CD14-positive monocyte (primary cell): Measurements from ENCODE around the gene ACY1. TPM values are rescaled to one million over a fixed set of nuclear protein-coding genes. Genes with fewer than 3 reads are reported as not detected.

Experiments
- DNase-seq, 3 donors: peaks; one replicate each; pipeline ENCODE4 v3.0.0-alpha.2; 2011 to 2022
- H2AFZ ChIP-seq: 2 replicates; pipeline ENCODE4 v1.6.0; 2012; ENCODE audit warnings: mild to moderate bottlenecking, low read depth, low read length, inconsistent platforms; ENCODE audit not compliant: insufficient read depth, poor library complexity, severe bottlenecking
- H3K27ac ChIP-seq, 2 donors: 1 replicate in 1 of 2; 2 replicates in 1 of 2; pipeline ENCODE4 v1.5.1; 2012 to 2013; ENCODE audit warnings: low read length in 2 of 2, control low read depth in 1 of 2, inconsistent platforms in 1 of 2, low read depth in 1 of 2, mild to moderate bottlenecking in 1 of 2
- H3K27me3 ChIP-seq, 2 donors: one replicate each; pipeline versions ENCODE4 v1.6.0 to v1.6.1; 2011 to 2013; ENCODE audit warnings: low read length in 2 of 2; ENCODE audit not compliant: control insufficient read depth in 2 of 2, insufficient read depth in 2 of 2
- H3K36me3 ChIP-seq, 2 donors: replicated peaks in 1 of 2; 1 replicate in 1 of 2; 2 replicates in 1 of 2; pipeline versions ENCODE4 v1.5.1 to v1.6.1; 2012 to 2013; ENCODE audit warnings: low read length in 2 of 2, control low read depth in 1 of 2, inconsistent platforms in 1 of 2, mild to moderate bottlenecking in 1 of 2; ENCODE audit not compliant: insufficient read depth in 2 of 2, control insufficient read depth in 1 of 2
- H3K4me1 ChIP-seq, 2 donors: 1 replicate in 1 of 2; 2 replicates in 1 of 2; pipeline versions ENCODE4 v1.5.1 to v1.6.1; 2012 to 2013; ENCODE audit warnings: low read length in 2 of 2, control low read depth in 1 of 2, inconsistent platforms in 1 of 2, mild to moderate bottlenecking in 1 of 2, moderate library complexity in 1 of 2; ENCODE audit not compliant: insufficient read depth in 2 of 2, control insufficient read depth in 1 of 2
- H3K4me2 ChIP-seq: replicated peaks from 2 replicates; pipeline ENCODE3; 2012; ENCODE audit warnings: low read length, moderate library complexity, mild to moderate bottlenecking; ENCODE audit not compliant: poor library complexity, severe bottlenecking; ENCODE audit errors: extremely low read depth
- H3K4me3 ChIP-seq, 3 experiments: fragments of 200-600 bp in 1 of 3; sonication (generic) in 1 of 3; replicated peaks in 1 of 3; 1 replicate in 2 of 3; 2 replicates in 1 of 3; pipeline ENCODE4 v1.5.1; 2011 to 2013; ENCODE audit warnings: low read length in 3 of 3, mild to moderate bottlenecking in 3 of 3, control low read depth in 2 of 3, low read depth in 2 of 3, inconsistent platforms in 1 of 3, moderate library complexity in 1 of 3
- H3K79me2 ChIP-seq: 2 replicates; pipeline ENCODE4 v1.6.0; 2012; ENCODE audit warnings: mild to moderate bottlenecking, control low read depth, inconsistent platforms, low read length, moderate library complexity; ENCODE audit not compliant: insufficient read depth
- H3K9ac ChIP-seq: 2 replicates; pipeline ENCODE4 v1.6.0; 2017; ENCODE audit warnings: low read length, mild to moderate bottlenecking; ENCODE audit not compliant: insufficient read depth, poor library complexity, severe bottlenecking
- H3K9me3 ChIP-seq, 2 donors: replicated peaks in 1 of 2; 1 replicate in 1 of 2; 2 replicates in 1 of 2; pipeline versions ENCODE4 v1.5.1 to v1.6.1; 2012 to 2013; ENCODE audit warnings: low read length in 2 of 2, control low read depth in 1 of 2; ENCODE audit not compliant: control insufficient read depth in 1 of 2, insufficient read depth in 1 of 2
- H4K20me1 ChIP-seq: 2 replicates; pipeline ENCODE4 v1.6.0; 2012; ENCODE audit warnings: mild to moderate bottlenecking, low read length, control low read depth, moderate library complexity; ENCODE audit not compliant: insufficient read depth
- H3K27ac Mint-ChIP-seq, 7 donors: one replicate each; pipeline ENCODE4 v1.8.0; 2020; ENCODE audit warnings: mild to moderate bottlenecking in 7 of 7, mixed read lengths in 7 of 7, moderate library complexity in 6 of 7, inconsistent platforms in 2 of 7
- H3K27me3 Mint-ChIP-seq, 3 donors: one replicate each; pipeline ENCODE4 v1.8.0; 2021 to 2022; ENCODE audit warnings: low read depth in 3 of 3, mild to moderate bottlenecking in 3 of 3, mixed read lengths in 3 of 3, moderate library complexity in 3 of 3, inconsistent platforms in 1 of 3
- H3K36me3 Mint-ChIP-seq, 2 donors: one replicate each; pipeline ENCODE4 v1.8.0; 2020; ENCODE audit warnings: mixed read lengths in 2 of 2, inconsistent platforms in 1 of 2, mild to moderate bottlenecking in 1 of 2
- H3K4me1 Mint-ChIP-seq: one replicate; pipeline ENCODE4 v1.8.0; 2020; ENCODE audit warnings: mild to moderate bottlenecking, mixed read lengths
- H3K4me3 Mint-ChIP-seq, 2 donors: one replicate each; pipeline ENCODE4 v1.8.0; 2020; ENCODE audit warnings: mild to moderate bottlenecking in 2 of 2, mixed read lengths in 2 of 2, moderate library complexity in 1 of 2
- H3K9me3 Mint-ChIP-seq, 7 donors: one replicate each; pipeline ENCODE4 v1.8.0; 2020 to 2022; ENCODE audit warnings: mixed read lengths in 7 of 7, mild to moderate bottlenecking in 6 of 7, moderate library complexity in 6 of 7, inconsistent platforms in 2 of 7
- CTCF ChIP-seq: fragments of 200-600 bp; IDR thresholded peaks from one replicate; pipeline ENCODE4 v1.8.0; 2022; ENCODE audit warnings: antibody characterized with exemption, mild to moderate bottlenecking
- WGBS: methylation state at CpG from one replicate; pipeline ENCODE4 v1.1.5; 2013; ENCODE audit warnings: missing lambda C conversion rate; ENCODE audit not compliant: insufficient coverage; 5-methylcytosine and 5-hydroxymethylcytosine counted together
- intact Hi-C, 2 donors: fragments of 100-400 bp; cut with micrococcal nuclease; formaldehyde crosslinking; loops; one replicate each; pipeline versions ENCODE4 v1.15.0 to v1.15.1; 2023
- polyA plus RNA-seq, 3 donors: library from polyadenylated mRNA; depleted of rRNA in 1 of 3; unstranded in 2 of 3; stranded (reverse) in 1 of 3; fragments of 300-500 nt in 2 of 3; fragments of >200 nt in 1 of 3; fragmentation: Illumina TruSeq in 2 of 3; gene quantifications; 1 replicate in 2 of 3; 2 replicates in 1 of 3; pipeline ENCODE4 v1.2.3, GENCODE V29; 2012 to 2021

Gene ACY1
- polyA plus RNA-seq, 3 donors: 13.3 to 18.0 (median 14.5) TPM

GRCh38 chr3:51938780-51939425 lies 44.4 kb upstream of the ACY1 start:
- Histone ChIP-seq H3K79me2 (peaks cover 19% of the 10 kb centered on the region), H3K4me3 (no peak overlapping the region), H3K4me2 (no peak overlapping the region), H3K9me3 (no peaks in the 10 kb centered on the region), H2AFZ (no peak overlapping the region), H3K27me3 (no peaks in the 10 kb centered on the region), H3K9ac (no peak overlapping the region), H4K20me1 (no peaks in the 10 kb centered on the region), H3K4me1 (peaks cover 22 to 27% of the 10 kb centered on the region in 2 donors), H3K27ac (no peak overlapping the region), H3K36me3 (peaks cover 38 to 55% of the 10 kb centered on the region in 2 donors)
- no peak for DNase-seq
- Mint-ChIP-seq H3K27ac (no peak overlapping the region), H3K4me3 (peak overlapping the region in 1 of 2 donors; percentile 9), H3K4me1 (peaks cover 28% of the 10 kb centered on the region), H3K36me3 (peaks cover 48 to 52% of the 10 kb centered on the region in 2 donors), H3K9me3 (peaks cover 0 to 2% (median 0%) of the 10 kb centered on the region in 7 donors), H3K27me3 (no peaks in the 10 kb centered on the region)
- intact Hi-C loops: loop anchor here in 1 of 2 donors (5.0 kb wide), 1 partner anchor 183 kb away; no protein-coding TSS in a partner anchor
- 91% methylated on average over 3 of the region's 9 CpGs for WGBS
- TF ChIP-seq CTCF: no peak

GRCh38 chr3:51940648-51941462 lies 42.5 kb upstream of the ACY1 start:
- no peaks in the 10 kb centered on the region for H3K27me3 Mint-ChIP-seq
- H3K4me1 Mint-ChIP-seq: peaks cover 28% of the 10 kb centered on the region
- Histone ChIP-seq H3K27me3 (no peaks in the 10 kb centered on the region), H3K79me2 (peaks cover 19% of the 10 kb centered on the region), H4K20me1 (no peaks in the 10 kb centered on the region), H3K9ac (peak overlapping the region; percentile 73), H3K36me3 (peaks cover 24 to 36% of the 10 kb centered on the region in 2 donors), H3K9me3 (no peaks in the 10 kb centered on the region), H3K27ac (peak overlapping the region in 1 of 2 donors; percentile 60), H3K4me2 (peak overlapping the region; percentile 96), H3K4me1 (peaks cover 22 to 27% of the 10 kb centered on the region in 2 donors), H3K4me3 (peak overlapping the region; percentile 54 to 90 (median 61)), H2AFZ (peak overlapping the region; percentile 95)
- H3K36me3 Mint-ChIP-seq: peaks cover 28 to 34% of the 10 kb centered on the region in 2 donors
- no peak for TF ChIP-seq CTCF
- intact Hi-C loops: loop anchor here (5.0 kb wide), 3 partner anchors 116 to 201 kb away; partner anchors contain the start of gene DUSP7 (in 1 of the 2)
- peaks cover 0 to 2% (median 0%) of the 10 kb centered on the region in 7 donors for H3K9me3 Mint-ChIP-seq
- no peak for DNase-seq
- peak overlapping the region; percentile 86 to 90 for H3K4me3 Mint-ChIP-seq
- WGBS: 15% methylated on average over 10 of the region's 13 CpGs
- H3K27ac Mint-ChIP-seq: peak overlapping the region in 2 of 7 donors; percentile 14 to 69
